Type B pancreatic cell (in vitro differentiated cells): ENCODE measurements around the gene NECTIN2. TPM values are rescaled to one million over a fixed set of nuclear protein-coding genes. Genes with fewer than 3 reads are reported as not detected.
"Not testable (repeated sequence)": the region's sequence is repeated elsewhere in the genome, so short reads cannot be mapped to it uniquely, and the experiment has no call there.

Source experiments
- DNase-seq: peaks from one replicate; pipeline ENCODE4 v3.0.0; 2021; ENCODE audit warnings: mixed read lengths; ENCODE audit not compliant: unreplicated experiment; ENCODE audit errors: extremely low spot score
- H3K27ac Mint-ChIP-seq: 2 replicates; pipeline ENCODE4 v1.8.0; 2021; ENCODE audit warnings: mild to moderate bottlenecking, mixed read lengths
- H3K27me3 Mint-ChIP-seq: 2 replicates; pipeline ENCODE4 v1.8.0; 2021; ENCODE audit warnings: mixed read lengths
- H3K36me3 Mint-ChIP-seq: 2 replicates; pipeline ENCODE4 v1.8.0; 2021; ENCODE audit warnings: mixed read lengths
- H3K4me1 Mint-ChIP-seq: one replicate; pipeline ENCODE4 v1.8.0; 2021; ENCODE audit warnings: mixed read lengths; ENCODE audit not compliant: unreplicated experiment
- H3K4me3 Mint-ChIP-seq: 2 replicates; pipeline ENCODE4 v1.8.0; 2021; ENCODE audit warnings: mild to moderate bottlenecking, mixed read lengths
- H3K9me3 Mint-ChIP-seq: 2 replicates; pipeline ENCODE4 v1.8.0; 2021; ENCODE audit warnings: mixed read lengths
- total RNA-seq: library from RNA; stranded (reverse); gene quantifications from 2 replicates; pipeline ENCODE4 v1.2.1, GENCODE V29; 2021; ENCODE audit warnings: low replicate concordance
- TF ChIP-seq, protein P1 (sequence below): fragments of 200-600 bp; sonication (generic); conservative IDR thresholded peaks from 2 replicates; pipeline ENCODE4 v1.5.0; 2021; ENCODE audit warnings: antibody characterized with exemption, mild to moderate bottlenecking

NECTIN2 gene
- total RNA-seq, 1 donor from 2014 or later = 123 TPM

DNA sequence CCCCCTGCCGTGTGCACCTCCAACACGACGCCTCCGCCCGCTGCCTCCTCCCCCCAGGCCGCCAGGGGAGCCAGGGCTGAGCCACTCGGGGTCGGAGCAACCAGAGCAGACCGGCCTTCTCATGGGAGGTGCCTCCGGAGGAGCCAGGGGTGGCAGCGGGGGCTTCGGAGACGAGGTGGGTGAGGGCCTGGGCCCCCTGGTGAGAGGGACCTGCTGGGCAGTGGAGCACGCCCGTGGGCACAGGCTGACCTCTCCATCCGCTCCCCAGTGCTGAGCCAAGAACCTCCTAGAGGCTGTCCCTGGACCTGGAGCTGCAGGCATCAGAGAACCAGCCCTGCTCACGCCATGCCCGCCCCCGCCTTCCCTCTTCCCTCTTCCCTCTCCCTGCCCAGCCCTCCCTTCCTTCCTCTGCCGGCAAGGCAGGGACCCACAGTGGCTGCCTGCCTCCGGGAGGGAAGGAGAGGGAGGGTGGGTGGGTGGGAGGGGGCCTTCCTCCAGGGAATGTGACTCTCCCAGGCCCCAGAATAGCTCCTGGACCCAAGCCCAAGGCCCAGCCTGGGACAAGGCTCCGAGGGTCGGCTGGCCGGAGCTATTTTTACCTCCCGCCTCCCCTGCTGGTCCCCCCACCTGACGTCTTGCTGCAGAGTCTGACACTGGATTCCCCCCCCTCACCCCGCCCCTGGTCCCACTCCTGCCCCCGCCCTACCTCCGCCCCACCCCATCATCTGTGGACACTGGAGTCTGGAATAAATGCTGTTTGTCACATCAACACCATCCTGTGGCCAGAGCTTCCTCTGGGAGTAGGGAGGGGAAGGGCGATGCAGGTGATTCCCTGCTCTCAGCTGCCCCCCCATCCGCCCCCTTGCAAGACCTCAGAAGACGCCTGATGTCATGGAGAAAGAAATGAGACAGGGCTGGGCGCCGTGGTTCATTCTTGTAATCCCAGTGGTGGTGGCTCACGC, 25.2 kb upstream of the NECTIN2 start:
- Mint-ChIP-seq H3K4me1 (no peaks in the 10 kb centered on the region), H3K27me3 (peaks cover 5% of the 10 kb centered on the region), H3K9me3 (no peaks in the 10 kb centered on the region), H3K4me3 (no peak overlapping the region), H3K36me3 (no peaks in the 10 kb centered on the region), H3K27ac (no peak overlapping the region)
- no peak for DNase-seq
- TF ChIP-seq, protein P1, sequence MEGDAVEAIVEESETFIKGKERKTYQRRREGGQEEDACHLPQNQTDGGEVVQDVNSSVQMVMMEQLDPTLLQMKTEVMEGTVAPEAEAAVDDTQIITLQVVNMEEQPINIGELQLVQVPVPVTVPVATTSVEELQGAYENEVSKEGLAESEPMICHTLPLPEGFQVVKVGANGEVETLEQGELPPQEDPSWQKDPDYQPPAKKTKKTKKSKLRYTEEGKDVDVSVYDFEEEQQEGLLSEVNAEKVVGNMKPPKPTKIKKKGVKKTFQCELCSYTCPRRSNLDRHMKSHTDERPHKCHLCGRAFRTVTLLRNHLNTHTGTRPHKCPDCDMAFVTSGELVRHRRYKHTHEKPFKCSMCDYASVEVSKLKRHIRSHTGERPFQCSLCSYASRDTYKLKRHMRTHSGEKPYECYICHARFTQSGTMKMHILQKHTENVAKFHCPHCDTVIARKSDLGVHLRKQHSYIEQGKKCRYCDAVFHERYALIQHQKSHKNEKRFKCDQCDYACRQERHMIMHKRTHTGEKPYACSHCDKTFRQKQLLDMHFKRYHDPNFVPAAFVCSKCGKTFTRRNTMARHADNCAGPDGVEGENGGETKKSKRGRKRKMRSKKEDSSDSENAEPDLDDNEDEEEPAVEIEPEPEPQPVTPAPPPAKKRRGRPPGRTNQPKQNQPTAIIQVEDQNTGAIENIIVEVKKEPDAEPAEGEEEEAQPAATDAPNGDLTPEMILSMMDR = no peak

DNA sequence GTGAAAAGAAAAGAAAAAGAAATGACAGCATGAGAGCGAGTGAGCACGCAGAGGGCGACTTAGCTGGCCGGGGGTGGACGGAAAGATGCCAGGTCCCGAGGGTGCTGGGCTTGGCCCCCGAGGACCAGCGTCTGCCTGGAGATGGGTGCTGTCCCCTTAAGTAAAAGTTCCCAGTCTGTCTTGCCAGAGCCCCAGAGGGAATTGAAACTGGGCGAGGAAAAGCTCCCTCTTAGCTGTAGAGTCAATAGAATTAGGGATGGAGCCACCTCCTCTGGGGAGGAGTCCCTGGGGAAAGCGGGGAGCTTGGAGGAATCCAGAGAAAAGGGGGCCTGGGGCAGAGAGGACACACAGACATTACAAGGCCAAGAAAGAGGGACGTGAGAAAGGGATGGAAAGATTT, 23.9 kb upstream of the NECTIN2 start:
- Mint-ChIP-seq H3K36me3 (no peaks in the 10 kb centered on the region), H3K9me3 (no peaks in the 10 kb centered on the region), H3K27me3 (peaks cover 14% of the 10 kb centered on the region), H3K27ac (no peak overlapping the region), H3K4me3 (no peak overlapping the region), H3K4me1 (no peaks in the 10 kb centered on the region)
- DNase-seq = no peak
- TF ChIP-seq, protein P1 = no peak

DNA sequence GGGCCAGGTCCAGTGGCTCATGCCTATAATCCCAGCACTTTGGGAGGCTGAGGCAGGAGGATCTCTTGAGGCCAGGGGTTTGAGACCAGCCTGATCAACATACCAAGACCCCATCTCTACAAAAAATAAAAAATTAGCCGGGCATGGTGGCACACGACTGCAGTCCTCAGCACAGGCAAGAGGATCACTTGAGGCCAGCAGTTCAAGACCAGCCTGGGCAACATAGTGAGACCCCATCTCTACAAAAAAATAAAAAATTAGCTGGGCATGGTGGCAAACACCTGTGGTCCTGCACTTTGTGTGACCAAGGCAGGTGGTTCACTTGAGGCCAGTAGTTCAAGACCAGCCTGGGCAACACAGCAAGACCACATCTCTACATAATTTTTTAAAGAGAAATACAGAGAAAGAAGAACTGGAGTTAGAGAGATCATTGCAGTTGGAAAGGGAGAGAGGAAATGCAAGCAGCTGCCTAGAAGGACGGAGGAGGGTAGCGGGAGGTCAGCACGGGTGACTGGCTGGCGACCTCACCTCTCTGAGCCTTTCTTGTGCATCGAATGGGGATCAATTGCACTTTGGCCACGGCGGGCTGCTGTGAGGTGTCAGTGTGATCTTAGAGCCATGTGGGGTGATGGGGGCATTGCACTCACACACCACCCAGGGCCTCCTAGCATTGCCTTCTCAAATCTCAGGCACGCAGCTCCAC, 23.3 kb upstream of the NECTIN2 start:
- peaks cover 16% of the 10 kb centered on the region for H3K27me3 Mint-ChIP-seq
- no peak for DNase-seq
- H3K4me1 Mint-ChIP-seq = no peaks in the 10 kb centered on the region
- no peak overlapping the region for H3K4me3 Mint-ChIP-seq
- H3K27ac Mint-ChIP-seq = no peak overlapping the region
- H3K36me3 Mint-ChIP-seq = no peaks in the 10 kb centered on the region
- no peaks in the 10 kb centered on the region for H3K9me3 Mint-ChIP-seq
- TF ChIP-seq, protein P1 = no peak

DNA sequence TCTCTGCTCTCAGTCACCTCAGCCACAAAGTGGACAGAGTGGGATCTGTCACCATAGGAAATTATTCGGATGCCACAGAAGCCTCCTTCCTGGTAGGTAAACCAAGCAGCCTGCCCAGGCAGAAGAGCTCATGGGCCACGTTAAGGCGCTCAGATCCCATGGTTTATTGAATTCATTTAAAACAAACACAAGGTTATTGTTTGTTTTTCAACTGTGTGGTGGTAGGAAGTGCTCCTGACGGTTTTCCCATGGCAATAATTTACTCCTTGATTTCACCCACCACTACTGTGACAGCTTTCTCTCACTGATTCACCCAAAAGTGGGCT, 22.8 kb upstream of the NECTIN2 start:
- Mint-ChIP-seq H3K4me3 (no peak overlapping the region), H3K27me3 (peaks cover 16% of the 10 kb centered on the region), H3K4me1 (no peaks in the 10 kb centered on the region), H3K36me3 (no peaks in the 10 kb centered on the region), H3K27ac (no peak overlapping the region), H3K9me3 (no peaks in the 10 kb centered on the region)
- TF ChIP-seq, protein P1 = no peak
- DNase-seq = no peak

DNA sequence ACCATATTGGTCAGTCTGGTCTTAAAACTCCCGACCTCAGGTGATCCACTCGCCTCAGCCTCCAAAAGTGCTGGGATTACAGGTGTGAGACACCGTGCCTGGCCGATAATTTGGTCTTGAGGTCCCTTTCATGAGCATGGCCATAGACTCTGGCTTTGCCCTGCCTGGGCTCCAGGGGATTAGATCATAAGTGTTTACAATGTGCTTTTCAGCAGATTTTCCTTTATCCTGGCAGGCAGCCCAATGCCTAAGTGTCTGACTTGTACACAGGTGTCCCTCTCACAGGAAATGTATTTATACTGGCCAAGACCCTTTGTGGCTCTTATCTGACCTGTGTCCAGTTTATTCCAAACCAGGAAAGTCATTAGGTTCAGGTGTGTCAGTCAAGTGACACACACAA, 21.3 kb upstream of the NECTIN2 start:
- TF ChIP-seq, protein P1 = no peak
- Mint-ChIP-seq H3K36me3 (no peaks in the 10 kb centered on the region), H3K4me3 (no peak overlapping the region), H3K27ac (no peak overlapping the region), H3K27me3 (peaks cover 16% of the 10 kb centered on the region), H3K9me3 (no peaks in the 10 kb centered on the region), H3K4me1 (no peaks in the 10 kb centered on the region)
- no peak for DNase-seq

DNA sequence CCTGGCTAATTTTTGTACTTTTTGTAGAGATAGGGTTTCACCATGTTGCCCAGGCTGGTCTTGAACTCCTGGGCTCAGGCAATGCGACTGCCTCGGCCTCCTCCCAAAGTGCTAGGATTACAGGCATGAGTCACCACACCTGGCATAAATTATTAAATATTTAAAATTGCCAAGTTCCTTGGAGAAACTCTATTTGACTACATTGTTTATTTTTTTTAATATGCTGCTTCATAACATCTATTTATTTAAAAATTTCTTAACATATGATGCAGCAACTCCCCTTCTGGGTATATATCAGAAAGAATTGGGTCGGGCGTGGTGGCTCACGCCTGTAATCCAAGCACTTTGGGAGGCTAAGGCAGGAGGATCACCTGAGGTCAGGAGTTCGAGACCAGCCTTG, 13.2 kb upstream of the NECTIN2 start:
- H3K27ac Mint-ChIP-seq = not testable (repeated sequence)

DNA sequence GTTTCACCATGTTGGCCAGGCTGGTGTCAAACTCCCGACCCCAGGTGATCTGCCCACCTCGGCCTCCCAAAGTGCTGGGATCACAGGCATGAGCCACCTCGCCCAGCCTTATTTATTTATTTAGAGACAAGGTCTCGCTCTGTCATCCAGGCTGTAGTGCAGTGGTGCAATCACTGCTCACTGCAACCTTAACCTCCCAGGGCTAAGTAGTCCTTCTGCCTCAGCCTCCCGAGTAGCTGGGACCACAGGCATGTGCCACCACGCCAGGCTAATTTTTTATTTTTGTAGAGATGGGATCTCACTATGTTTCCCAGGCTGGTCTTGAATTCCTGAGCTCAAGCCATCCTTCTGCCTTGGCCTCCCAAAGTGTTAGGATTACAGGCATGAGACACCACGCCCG, 11.7 kb upstream of the NECTIN2 start:
- H3K4me1 Mint-ChIP-seq, H3K4me3 Mint-ChIP-seq, H3K36me3 Mint-ChIP-seq, DNase-seq, H3K27ac Mint-ChIP-seq, H3K9me3 Mint-ChIP-seq: not testable (repeated sequence)
- peaks cover 14% of the 10 kb centered on the region for H3K27me3 Mint-ChIP-seq

More for the DNA sequence above, 13.2 kb upstream of the NECTIN2 start:
- not testable (repeated sequence) for DNase-seq, H3K4me3 Mint-ChIP-seq, H3K4me1 Mint-ChIP-seq, H3K9me3 Mint-ChIP-seq, H3K36me3 Mint-ChIP-seq
- H3K27me3 Mint-ChIP-seq = peaks cover 14% of the 10 kb centered on the region
